Thymus (tissue), 11 donors: ENCODE results near the gene SEMA4C. TPM values are rescaled to one million over a fixed set of nuclear protein-coding genes. Genes with fewer than 3 reads are reported as not detected.

Experiments
- DNase-seq, 9 donors: peaks; one replicate each; pipeline ENCODE4 v3.0.0-alpha.2; 2013; ENCODE audit warnings: low spot score in 9 of 9, low read depth in 6 of 9, missing footprints in 1 of 9
- H3K27ac ChIP-seq, 2 donors: one replicate each; pipeline ENCODE4 v1.5.1; 2013; ENCODE audit warnings: control low read depth in 1 of 2, low read depth in 1 of 2, low read length in 1 of 2, mild to moderate bottlenecking in 1 of 2, moderate library complexity in 1 of 2
- H3K27me3 ChIP-seq, 2 donors: one replicate each; pipeline ENCODE4 v1.5.1; 2013; ENCODE audit warnings: low read length in 1 of 2; ENCODE audit not compliant: control insufficient read depth in 2 of 2, insufficient read depth in 1 of 2
- H3K36me3 ChIP-seq, 2 donors: one replicate each; pipeline ENCODE4 v1.5.1; 2013; ENCODE audit warnings: low read length in 1 of 2, mild to moderate bottlenecking in 1 of 2, moderate library complexity in 1 of 2; ENCODE audit not compliant: control insufficient read depth in 2 of 2, insufficient read depth in 2 of 2
- H3K4me1 ChIP-seq, 2 donors: one replicate each; pipeline ENCODE4 v1.5.1; 2013; ENCODE audit warnings: low read length in 2 of 2; ENCODE audit not compliant: control insufficient read depth in 2 of 2, insufficient read depth in 2 of 2
- H3K4me3 ChIP-seq, 2 donors: one replicate each; pipeline ENCODE4 v1.5.1; 2013; ENCODE audit warnings: low read length in 2 of 2, control low read depth in 1 of 2, mild to moderate bottlenecking in 1 of 2
- H3K9me3 ChIP-seq, 2 donors: one replicate each; pipeline ENCODE4 v1.5.1; 2013; ENCODE audit warnings: low read length in 1 of 2, mild to moderate bottlenecking in 1 of 2; ENCODE audit not compliant: control insufficient read depth in 2 of 2, insufficient read depth in 1 of 2
- WGBS: extraction: QIAGEN DNeasy Blood & Tissue Kit; methylation state at CpG from one replicate; pipeline ENCODE4 v1.1.7; 2013; 5-methylcytosine and 5-hydroxymethylcytosine counted together
- polyA plus RNA-seq: library from polyadenylated mRNA; stranded (reverse); fragments of 200-250 nt; gene quantifications from one replicate; pipeline ENCODE4 v1.2.3, GENCODE V29; 2013
- total RNA-seq: library from RNA; stranded (reverse); fragments of 120-200 nt; gene quantifications from one replicate; pipeline ENCODE4 v1.2.4, GENCODE V29; 2013
- donor health status: healthy.

The SEMA4C gene
- total and polyA plus RNA-seq, 2 donors: 9.8 to 14.1 TPM

DNA sequence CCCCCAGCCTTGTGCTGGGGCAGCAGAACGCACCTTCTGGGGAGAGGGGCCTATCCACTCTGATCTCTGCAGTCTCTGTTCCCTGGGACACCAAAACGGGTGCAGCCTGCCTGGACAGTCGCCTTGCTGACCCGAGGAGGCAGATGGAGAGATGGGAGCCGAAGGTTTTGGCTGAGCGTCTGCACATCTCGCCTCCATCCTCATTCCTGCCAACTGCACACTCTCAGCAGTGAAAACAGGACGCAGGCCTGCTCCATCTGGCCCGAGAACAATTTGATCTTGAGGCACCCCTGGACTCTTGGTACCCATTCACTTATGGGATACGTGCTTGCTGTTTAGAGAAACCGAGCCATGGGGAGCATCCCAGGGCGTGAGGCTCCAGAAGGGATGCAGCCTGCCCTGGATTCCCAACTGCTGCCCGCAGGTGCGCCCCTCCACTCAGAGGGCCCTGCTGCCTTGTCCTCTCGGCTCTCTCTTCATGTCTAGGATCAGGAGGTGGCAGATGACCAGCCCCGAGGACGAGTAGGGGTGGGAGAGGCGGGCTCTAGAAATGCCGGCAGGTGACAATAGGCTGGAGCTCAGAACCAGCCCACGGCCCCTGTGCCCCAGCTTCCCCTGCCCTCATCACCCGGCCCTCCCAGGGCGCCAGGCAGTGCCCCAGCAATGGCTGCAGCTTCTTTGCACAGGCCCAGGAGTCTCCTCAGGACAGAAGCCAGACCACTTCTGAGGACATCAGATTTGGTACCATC is 9.1 kb upstream of the SEMA4C start:
- no peaks in the 10 kb centered on the region for H3K9me3 ChIP-seq
- H3K4me3 ChIP-seq: no peak overlapping the region
- DNase-seq: no peak
- peaks cover 2 to 31% of the 10 kb centered on the region in 2 donors for H3K27me3 ChIP-seq
- H3K36me3 ChIP-seq: no peaks in the 10 kb centered on the region
- WGBS: 96% methylated on average over 22 of the region's 22 CpGs
- no peak overlapping the region for H3K27ac ChIP-seq
- peaks cover 0 to 54% of the 10 kb centered on the region in 2 donors for H3K4me1 ChIP-seq

DNA sequence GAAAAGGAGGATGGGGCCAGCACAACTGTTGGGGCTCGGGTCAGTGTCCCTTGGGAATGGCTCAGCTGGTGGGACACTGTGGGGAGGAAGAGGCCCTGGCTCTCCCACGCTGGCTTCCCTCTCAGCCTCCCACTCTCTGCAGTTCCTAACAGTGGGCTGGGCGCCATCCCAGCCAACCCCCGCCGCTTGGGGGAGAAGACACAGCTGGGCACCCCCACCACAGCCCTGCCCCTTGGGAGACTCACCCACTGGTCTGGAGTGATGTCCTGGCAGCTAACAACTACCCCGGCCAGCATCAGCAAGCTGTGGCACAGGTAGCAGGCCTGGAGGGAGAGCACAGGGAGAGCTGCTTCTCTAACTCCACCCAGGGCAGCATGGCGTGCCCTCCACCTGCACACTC is 8.3 kb upstream of the SEMA4C start:
- WGBS: 97% methylated on average over 7 of the region's 7 CpGs
- no peak for DNase-seq
- peaks cover 0 to 54% of the 10 kb centered on the region in 2 donors for H3K4me1 ChIP-seq

DNA sequence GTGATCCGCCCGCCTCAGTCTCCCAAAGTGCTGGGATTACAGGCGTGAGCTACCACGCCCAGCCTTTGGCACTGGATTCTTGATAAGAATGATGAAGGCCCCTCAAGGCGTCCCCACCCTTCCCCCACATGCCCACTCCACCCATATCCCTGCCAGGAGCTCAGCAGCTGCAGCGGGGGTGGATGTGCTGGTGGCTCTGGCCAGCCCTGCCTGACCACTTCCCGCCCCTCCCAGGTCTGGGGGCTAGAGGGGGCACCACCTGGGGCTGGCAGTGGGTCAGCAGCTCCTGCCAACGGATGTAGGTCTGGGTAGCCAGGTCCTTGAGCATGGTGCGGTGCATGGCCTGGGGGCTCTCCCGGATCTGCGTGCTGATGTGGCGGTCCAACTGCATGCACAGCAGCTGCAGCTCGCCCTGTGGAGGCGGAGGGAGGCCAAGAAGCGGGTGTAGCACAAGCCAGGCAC is 7.8 kb upstream of the SEMA4C start:
- no peak overlapping the region for H3K4me3 ChIP-seq
- 97% methylated on average over 15 of the region's 15 CpGs for WGBS
- peaks cover 3 to 41% of the 10 kb centered on the region in 2 donors for H3K27me3 ChIP-seq
- H3K27ac ChIP-seq: no peak overlapping the region
- DNase-seq: no peak
- H3K36me3 ChIP-seq: no peaks in the 10 kb centered on the region
- no peaks in the 10 kb centered on the region for H3K9me3 ChIP-seq
- peaks cover 0 to 50% of the 10 kb centered on the region in 2 donors for H3K4me1 ChIP-seq

More for the DNA sequence above, 8.3 kb upstream of the SEMA4C start:
- Histone ChIP-seq H3K27ac (no peak overlapping the region), H3K27me3 (peaks cover 3 to 36% of the 10 kb centered on the region in 2 donors), H3K9me3 (no peaks in the 10 kb centered on the region), H3K36me3 (no peaks in the 10 kb centered on the region), H3K4me3 (no peak overlapping the region)

DNA sequence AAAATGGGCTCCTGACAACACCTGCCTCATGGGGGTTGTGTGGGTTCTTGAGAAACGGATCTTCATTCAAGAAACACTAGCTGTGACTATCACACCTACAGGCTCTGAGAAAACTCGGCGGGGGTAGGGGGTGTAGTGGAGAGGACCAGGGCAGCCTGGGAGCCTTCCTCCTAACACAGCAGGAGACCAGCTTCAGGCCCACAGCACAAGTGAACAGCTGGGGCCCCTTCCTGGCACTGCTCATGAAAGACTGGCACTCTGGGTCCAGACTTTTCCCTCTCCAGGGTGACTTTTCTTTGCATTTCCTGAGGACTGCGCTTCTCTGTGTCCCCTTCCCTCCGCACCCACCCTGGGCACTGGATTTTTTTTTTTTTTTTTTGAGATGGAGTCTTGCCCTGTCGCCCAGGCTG is 7.2 kb upstream of the SEMA4C start:
- Histone ChIP-seq H3K4me1 (peaks cover 0 to 44% of the 10 kb centered on the region in 2 donors), H3K27ac (no peak overlapping the region)
- WGBS: 90% methylated on average over 6 of the region's 6 CpGs

DNA sequence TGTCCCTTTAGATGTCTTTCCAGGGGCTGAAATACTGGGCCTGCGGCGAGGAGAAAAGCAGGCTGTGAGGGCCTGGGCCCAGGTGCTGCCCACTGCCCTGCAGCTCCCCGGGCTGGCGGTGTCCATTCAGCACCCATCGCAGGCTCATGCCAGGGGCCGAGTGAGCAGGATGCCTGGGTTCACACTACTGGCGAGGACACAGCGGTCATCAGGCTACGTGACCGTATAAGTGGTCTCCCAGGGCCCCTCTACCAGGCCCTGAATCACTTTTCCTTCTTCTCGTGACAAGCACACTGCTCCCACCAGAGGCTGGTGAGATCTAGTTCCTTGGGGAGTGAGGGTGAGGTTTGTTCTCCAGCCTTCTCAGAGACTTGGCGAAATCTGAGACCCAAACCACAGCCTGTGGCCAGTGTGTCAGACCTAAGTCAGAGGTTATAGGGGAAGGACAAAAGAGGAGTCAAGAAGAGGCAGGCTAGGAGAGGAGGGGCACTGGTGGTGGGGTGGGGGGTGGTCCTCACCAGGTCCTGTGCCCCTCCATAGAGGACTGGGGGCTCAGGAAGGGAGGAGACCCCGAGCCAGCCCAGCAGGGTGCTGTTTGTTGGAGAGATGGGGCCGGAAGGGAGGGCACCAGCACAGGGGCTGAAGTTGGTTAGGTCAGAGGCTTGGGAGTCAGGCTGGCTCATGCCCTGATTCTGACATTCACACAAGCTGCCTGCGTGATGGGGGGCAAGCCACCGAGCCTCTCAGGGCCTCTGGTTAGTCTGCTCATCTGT is 6.6 kb upstream of the SEMA4C start:
- Histone ChIP-seq H3K4me3 (no peak overlapping the region), H3K27ac (no peak overlapping the region), H3K4me1 (peaks cover 0 to 39% of the 10 kb centered on the region in 2 donors), H3K9me3 (no peaks in the 10 kb centered on the region), H3K27me3 (peaks cover 9 to 48% of the 10 kb centered on the region in 2 donors), H3K36me3 (no peaks in the 10 kb centered on the region)
- no peak for DNase-seq
- WGBS: 94% methylated on average over 16 of the region's 16 CpGs

More for the DNA sequence above, 7.2 kb upstream of the SEMA4C start:
- Histone ChIP-seq H3K27me3 (peaks cover 7 to 42% of the 10 kb centered on the region in 2 donors), H3K4me3 (no peak overlapping the region), H3K9me3 (no peaks in the 10 kb centered on the region), H3K36me3 (no peaks in the 10 kb centered on the region)
- no peak for DNase-seq

DNA sequence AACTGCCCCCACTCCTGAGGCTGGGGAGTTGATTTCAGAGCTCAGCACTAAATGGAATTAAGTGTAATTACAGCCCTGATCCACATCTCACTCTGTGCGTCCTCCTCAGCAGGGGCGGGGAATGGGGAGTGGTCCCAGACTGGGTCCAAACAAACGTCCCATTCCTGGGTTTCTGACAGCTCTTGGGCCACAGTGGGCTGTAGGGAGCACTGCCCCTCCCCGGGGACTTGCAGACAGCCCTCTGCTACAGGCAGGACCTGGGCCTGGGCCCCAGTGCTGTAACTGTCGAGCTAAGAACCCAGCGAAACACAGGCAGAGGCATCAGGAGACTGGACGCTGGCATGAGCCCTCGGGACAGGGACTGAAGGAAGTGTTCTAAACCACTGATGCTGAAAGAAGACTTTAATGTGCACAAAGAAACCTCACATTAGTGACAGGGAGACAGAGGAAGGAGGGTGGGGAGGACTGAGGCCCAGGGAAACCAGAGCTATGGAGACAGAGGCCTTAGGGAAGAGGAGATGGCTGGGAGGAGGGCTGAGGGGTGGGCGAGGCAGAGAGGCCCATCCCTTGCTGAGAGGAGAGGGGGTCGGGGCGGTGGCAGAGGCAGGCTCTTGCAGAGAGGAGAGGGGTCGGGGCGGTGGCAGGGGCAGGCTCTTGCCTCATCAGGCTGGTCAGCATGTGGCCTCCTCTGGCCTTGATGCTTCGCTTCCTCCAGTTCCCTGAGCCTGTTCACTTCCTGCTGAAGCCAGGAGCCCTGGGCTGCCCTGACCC is 5.8 kb upstream of the SEMA4C start:
- H3K36me3 ChIP-seq: no peaks in the 10 kb centered on the region
- peaks cover 16 to 53% of the 10 kb centered on the region in 2 donors for H3K27me3 ChIP-seq
- peaks cover 0 to 37% of the 10 kb centered on the region in 2 donors for H3K4me1 ChIP-seq
- no peaks in the 10 kb centered on the region for H3K9me3 ChIP-seq
- no peak overlapping the region for H3K27ac ChIP-seq
- DNase-seq: no peak
- 96% methylated on average over 14 of the region's 14 CpGs for WGBS
- H3K4me3 ChIP-seq: no peak overlapping the region

DNA sequence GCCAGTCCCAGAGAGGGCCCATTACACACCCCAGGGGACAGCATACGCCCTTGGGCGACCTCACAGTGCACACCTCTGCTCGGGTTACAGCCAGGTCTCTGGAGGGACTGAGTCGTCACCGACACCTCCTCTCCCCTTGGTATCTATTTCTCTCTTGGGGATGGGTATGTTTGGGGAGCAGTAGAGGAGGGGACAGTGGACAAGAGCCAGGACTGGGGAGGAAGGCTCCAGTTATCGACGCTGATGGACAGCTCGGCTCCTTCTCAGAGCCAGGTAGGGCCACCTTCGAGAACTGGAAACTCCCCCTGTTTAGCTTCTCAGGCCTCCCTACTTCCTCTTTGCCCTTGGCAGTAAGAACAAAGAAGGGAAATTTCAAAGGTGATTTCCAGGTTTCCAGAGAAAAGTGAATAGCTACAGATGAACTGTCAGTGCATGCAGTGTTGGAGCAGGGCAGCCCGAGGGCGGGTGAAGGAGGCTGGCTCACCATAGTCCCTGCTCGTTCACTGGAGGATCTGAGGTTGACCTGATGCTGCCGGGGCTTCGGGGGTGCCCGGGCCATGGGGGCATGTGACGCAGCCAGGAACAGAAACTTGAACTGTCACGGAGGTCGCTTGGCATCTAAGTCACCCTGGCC is 4.4 kb upstream of the SEMA4C start:
- DNase-seq: no peak
- peak overlapping the region; percentile 37 to 55 for H3K27ac ChIP-seq
- no peak overlapping the region for H3K4me3 ChIP-seq
- H3K27me3 ChIP-seq: peaks cover 23 to 66% of the 10 kb centered on the region in 2 donors
- no peaks in the 10 kb centered on the region for H3K36me3 ChIP-seq
- 69% methylated on average over 18 of the region's 18 CpGs for WGBS
- H3K9me3 ChIP-seq: no peaks in the 10 kb centered on the region
- H3K4me1 ChIP-seq: peaks cover 0 to 41% of the 10 kb centered on the region in 2 donors

DNA sequence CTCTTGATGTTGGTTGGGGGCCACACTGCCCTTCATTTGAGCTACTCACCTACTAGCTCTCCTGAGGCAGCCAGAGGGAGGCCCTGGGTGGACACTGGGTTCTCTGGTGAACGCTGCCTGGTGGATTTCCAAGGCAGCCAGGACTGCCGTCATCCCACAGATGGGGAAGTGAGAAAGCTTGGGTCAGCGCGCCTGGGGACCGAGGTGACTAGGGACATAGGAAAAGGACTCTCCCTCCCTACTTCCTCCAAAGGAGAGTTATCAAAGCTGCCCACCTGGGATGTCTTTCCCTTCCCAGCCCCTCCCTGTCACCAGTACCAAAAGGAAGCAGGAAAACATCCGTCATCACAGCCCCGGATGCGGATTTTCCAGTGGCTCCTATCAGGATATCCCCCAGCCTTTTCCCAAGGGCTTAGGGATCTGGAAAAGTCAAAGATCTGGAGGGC is 3.8 kb upstream of the SEMA4C start:
- Histone ChIP-seq H3K36me3 (no peaks in the 10 kb centered on the region), H3K9me3 (no peaks in the 10 kb centered on the region), H3K27me3 (peaks cover 30 to 72% of the 10 kb centered on the region in 2 donors), H3K4me1 (peaks cover 4 to 45% of the 10 kb centered on the region in 2 donors), H3K27ac (peak overlapping the region; percentile 37 to 46), H3K4me3 (no peak overlapping the region)
- DNase-seq: no peak
- 88% methylated on average over 8 of the region's 8 CpGs for WGBS
